Limb (tissue), 2 donors: ENCODE measurements around the gene FSD1L.

Source experiments
- DNase-seq, 2 donors: peaks; one replicate each; pipeline ENCODE4 v3.0.0-alpha.2; 2016; ENCODE audit errors: extremely low spot score in 2 of 2

The FSD1L gene

DNA sequence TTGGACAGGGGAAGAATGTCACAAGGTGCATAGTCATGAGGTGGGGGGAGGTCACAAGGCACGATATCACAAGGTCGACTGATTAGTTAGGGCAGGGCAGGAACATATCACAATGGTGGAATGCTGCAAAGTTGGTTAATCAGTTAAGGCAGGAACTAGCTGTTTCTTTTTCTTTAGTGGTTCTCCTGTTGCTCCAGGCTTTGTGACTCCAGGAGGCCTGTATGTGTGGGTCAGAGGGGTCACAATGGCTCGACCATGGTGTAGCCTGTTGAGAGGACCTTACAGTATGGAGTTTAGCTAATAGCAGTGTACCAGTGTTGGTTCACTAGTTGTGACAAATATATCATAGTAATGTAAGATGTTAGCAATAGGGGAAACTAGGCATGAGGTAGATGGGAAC is 12.4 kb upstream of the FSD1L start:
- DNase-seq, result no peak

DNA sequence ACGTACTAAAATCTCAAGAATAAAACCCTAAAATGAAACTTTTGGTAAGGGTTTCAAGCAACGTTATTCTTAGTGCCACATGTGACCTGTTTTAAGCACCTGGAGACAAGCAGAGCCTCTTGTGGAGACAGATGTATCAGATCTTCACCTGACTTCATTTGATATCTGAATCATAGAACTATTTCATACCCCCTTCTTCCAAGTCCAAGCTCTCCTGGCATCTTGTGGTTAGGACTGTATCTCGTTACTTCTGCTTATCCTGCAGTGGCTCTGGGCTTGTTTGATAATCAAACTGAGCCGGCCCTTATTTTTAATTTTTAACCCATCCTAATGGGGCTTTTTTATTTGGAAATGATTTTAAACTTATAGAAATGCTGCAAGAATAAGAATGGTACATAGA is 11.1 kb upstream of the FSD1L start:
- DNase-seq, result no peak

DNA sequence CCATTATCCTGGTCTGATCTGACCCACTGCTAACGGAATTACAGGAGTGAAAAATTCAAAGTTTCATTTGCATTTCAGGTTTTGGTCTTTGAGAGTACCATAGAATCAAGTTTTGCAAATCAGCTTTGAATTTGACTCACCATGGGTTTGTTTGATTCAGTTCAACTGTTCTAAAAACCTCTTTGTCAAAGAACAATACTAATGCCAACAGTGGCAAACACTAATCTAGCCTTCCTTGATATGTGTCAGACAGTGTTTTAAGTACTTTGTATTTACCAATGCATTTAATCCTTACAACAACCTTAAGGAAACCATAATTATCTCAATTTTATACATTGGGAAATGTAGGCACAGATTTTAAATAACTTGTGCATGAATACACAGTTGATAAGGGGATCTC is 10.1 kb upstream of the FSD1L start:
- no peak for DNase-seq

GRCh38 chr9:105438141-105438806 is 9.6 kb upstream of the FSD1L start:
- peak in 1 of 2 donors; percentile 21 for DNase-seq

GRCh38 chr9:105439428-105439827 is 8.4 kb upstream of the FSD1L start:
- no peak for DNase-seq

- DNase-seq, result no peak
Observed at GRCh38 chr9:105441616-105442160, 6.1 kb upstream of the FSD1L start.

- DNase-seq, result no peak
Observed at GRCh38 chr9:105443121-105443520, 4.7 kb upstream of the FSD1L start.

GRCh38 chr9:105444130-105444529 is 3.7 kb upstream of the FSD1L start:
- no peak for DNase-seq

DNA sequence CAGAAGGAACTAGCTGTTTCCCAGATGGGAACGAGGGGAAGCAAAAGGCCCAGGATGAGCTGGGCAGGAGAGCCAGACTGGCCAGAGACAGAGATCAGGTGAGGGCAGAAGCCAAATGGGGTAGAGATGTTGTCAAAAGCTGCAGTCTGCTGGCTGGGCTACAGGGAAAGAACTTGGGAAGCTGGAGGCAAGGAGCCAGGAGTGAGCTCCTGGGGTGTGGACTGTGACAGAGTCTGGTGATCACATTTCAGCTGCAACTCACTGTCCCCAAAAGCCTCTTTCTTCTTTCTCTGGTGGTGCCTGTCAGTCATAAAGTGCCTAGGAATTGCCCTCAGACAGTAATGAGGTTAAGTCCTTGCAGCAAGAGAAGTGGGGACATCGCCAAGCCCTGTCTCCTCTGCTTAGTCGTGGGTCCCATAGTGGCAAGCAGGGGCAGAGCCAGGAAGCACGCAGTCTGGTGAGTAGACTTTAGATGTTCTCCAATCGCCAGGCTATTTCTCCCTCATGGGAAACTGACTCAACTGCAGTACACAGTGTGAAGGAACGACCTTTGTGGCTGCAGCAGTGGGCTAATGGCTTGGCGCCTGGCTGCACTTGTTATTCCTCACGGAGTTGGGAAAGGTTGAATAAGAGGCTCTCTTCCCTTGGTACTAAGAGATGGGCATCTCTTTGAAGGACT is 2.5 kb upstream of the FSD1L start:
- no peak for DNase-seq

DNA sequence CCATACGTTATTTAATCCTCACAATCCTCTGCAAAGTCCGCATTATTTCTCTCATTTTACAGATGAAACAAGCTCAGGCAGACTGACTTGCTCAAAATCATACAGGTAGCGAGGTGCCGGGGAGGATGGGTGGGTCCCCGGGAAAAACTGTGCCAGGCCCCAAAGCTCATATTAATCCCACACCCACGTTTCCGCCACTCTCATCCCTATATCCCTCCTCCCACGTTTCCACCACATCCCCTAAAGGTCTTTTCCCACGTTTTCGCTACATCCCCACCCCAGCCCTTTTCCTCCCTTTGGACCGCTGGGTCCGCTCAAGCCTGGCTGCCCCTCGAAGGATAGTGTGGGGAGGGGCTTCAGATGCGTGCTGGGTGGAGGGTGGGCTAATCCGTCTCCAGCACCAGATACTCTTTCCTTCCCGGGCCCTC is 434 bp upstream of the FSD1L start:
- no peak for DNase-seq

- DNase-seq, result no peak
Observed at GRCh38 chr9:105449081-105449480, 1.2 kb downstream of the FSD1L start.

DNA sequence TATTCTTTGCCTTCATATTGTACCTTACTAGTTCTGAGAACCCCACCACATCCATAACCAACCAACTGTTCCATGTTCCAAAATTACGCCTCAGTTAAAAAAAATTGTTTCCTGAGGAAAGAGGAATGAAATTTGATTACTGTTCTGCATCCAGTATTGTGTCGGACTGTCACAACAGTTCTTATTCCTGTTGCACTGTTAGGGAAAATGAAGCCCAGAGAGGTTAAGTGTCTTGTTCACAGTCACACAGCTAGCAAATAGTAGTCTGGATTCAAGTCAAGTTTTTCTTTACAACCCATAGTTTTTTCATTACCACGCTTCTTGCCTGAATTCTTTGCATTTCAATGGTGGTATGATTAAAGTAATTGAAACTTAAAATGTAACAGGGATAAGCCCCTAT is 4.4 kb downstream of the FSD1L start:
- no peak for DNase-seq

DNA sequence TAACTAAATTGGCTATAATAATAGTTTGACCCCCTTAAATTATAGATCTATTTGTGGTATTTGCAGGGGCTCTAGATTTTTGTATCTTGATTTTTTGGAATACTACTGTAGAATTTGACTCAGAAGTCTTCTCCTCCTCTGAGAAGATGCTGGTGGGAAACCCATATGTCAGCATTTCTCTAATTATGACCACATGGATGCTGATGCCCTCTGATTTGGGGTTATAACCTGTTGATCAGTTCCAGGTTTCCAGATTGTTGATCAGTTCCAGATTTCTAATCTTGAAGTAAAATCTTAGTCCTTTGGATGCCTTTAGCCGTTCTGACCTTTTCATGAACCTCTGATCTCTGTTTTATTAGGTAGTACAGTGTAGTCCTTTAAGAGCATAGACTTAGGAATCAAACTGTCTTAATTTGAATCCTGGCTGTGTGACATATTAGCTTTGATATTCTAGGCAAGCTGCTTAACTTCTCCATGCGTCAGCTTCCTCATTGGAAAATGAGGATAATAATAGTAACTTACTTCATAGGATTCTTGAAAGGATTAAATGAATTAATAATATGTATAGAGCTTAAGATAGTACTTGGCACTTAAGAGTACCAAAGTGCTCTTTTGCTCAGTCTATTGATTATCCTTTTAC is 8.1 kb downstream of the FSD1L start:
- DNase-seq, result no peak

DNA sequence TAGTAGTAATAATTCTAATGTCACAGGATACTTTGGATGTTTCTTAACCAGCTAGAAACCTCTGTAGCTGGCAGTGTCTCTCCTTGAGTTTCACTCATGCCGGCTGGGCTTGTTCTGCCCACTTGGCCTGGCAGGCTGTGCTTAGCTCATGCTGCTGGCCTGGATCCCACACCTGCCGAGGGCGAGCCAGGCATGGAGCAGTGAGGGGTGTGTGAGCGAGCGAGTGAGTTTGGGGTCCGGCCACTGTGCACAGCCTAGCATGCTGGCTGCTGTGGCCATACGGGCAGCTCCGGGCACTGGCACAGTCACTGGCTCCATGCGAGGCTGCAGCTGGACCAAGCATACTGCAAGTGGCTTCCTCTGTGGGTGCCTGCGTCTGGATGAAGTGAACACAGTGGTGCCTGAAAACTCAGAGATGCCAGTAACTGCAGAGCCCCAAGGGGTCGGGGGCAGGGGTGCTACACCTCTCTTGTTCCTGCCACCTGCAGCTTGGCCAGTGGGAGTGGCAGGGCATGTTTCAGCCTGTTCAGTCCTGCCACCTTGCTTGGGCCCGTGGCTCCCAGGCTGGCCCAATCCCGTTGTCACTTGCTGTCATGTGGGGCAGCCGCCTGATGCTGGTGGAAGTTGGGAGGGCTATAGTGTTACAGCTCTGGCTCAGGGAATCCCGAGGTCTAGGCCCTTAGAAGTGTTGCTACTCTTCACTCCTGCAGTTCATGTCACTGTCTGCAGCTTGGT is 9.9 kb downstream of the FSD1L start:
- DNase-seq, result no peak

DNA sequence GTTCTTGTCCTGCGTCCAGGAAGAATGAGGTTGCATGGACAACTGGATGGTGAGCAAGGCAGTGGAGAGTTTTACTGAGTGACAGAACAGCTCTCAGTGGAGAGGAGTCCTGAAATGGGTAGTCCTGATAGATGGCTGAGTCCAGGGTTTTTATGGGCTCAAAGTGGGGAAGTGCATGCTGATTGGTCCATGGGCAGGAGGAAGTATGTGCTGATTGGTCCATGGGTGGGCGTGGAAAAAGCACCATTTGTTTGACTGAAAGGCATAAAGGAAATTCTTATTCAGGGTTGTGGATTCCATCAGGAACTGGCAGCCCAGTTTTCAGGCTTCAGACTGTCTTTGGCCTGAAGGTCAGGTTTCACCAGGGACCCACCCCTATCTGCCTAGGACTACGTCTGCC is 10.6 kb downstream of the FSD1L start:
- DNase-seq, result no peak

DNA sequence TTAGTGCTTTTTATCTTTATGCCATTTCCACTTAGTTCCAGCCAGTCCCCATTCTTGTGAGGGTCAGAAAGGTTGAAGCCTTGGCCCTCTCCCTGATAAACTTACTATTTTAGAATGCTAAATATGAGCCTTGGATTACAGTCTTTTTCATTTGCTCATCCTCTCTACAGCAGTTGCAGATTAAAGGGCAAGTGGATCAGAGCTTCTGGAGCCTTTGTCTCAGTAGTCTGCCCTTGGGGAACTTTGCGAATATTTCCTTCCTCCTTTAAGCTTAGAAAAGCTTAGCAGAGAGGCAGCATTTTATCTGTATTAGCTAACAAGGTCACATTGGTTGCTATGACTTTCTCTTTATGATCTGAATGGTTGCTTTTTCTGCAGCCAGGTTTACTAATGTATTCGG is 11.5 kb downstream of the FSD1L start:
- no peak for DNase-seq

- no peak for DNase-seq
Observed at GRCh38 chr9:105466898-105467455, 19.1 kb downstream of the FSD1L start.

DNA sequence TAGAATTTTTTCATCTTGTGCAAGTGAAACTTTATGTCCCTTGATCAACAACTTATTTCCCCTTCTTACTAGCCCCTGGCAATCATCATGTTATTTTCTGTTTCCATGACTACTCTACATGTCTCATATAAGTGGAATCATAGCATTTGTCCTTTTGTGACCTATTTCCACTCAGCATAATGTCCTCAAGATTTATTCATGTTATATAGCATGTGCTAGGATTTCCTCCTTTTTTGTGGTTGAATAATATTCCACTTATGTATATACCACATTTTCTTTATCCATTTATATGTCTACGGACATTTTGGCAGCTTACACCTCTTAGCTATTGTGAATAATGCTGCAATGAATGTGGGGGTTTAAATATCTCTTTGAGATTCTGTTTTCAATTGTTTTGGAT is 21.0 kb downstream of the FSD1L start:
- no peak for DNase-seq

GRCh38 chr9:105473221-105473620 is 25.4 kb downstream of the FSD1L start:
- no peak for DNase-seq

DNA sequence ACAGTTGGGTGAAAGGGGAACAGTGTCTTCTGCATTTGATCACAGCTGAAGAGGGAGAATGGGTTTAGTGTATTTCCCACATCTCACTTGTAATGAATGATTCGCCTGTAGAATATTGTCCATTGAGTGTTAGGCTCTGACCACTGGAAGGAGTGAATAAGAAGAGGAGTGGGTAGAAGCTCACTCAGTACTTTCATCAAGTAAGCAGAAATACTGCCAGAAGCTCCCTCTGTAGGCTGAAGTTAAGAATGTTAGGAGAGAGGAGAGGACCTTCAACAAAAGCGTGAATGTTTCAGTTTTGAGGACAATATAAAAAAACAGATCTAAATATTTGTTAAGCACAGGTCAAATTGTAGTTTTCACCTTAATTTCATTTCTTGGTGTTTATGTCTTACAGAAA is 27.5 kb downstream of the FSD1L start:
- no peak for DNase-seq

DNA sequence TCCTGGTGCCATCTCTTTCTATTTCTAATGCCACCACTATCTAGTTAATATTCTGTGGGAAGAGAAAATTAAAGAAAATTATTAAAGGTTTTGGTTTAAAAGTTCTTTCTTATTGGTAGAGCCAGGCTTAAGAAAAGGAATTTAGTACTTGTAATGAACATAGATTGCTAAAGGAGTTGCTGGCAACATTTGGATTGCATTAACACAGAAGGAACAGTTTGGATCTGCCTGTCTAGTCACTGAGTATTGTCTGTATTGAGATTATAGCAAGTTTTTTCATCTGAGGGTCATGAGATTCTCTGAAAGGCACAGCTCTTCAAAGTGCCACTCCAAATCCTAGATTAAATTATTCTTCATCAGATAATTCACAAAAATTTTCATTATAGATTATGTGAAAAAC is 32.0 kb downstream of the FSD1L start:
- DNase-seq, result no peak

DNA sequence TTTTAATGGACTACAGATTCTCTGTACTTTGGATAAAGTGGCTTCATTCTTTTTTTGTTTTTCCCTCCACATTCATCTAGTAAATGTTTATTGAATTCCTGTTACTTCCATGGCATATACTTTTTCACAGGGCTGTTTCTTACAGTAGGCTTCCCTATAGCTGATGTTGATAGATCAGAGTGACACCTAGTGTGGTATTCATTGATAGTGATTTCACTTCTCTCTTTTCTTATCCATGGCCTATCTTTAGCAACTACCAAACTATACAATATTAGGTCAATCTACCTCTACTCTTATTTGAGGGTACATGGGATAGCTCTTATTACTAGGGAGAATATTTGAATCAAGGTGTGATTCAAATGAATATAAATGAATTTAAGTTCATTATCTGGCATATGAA is 35.8 kb downstream of the FSD1L start:
- no peak for DNase-seq
